ENCODE measurements around the gene AMBRA1. TPM values are rescaled to one million over a fixed set of nuclear protein-coding genes. Genes with fewer than 3 reads are reported as not detected.

The AMBRA1 gene
- total and polyA plus RNA-seq, 12 donors, result 5.2 to 23.3 (median 16.0) TPM

DNA sequence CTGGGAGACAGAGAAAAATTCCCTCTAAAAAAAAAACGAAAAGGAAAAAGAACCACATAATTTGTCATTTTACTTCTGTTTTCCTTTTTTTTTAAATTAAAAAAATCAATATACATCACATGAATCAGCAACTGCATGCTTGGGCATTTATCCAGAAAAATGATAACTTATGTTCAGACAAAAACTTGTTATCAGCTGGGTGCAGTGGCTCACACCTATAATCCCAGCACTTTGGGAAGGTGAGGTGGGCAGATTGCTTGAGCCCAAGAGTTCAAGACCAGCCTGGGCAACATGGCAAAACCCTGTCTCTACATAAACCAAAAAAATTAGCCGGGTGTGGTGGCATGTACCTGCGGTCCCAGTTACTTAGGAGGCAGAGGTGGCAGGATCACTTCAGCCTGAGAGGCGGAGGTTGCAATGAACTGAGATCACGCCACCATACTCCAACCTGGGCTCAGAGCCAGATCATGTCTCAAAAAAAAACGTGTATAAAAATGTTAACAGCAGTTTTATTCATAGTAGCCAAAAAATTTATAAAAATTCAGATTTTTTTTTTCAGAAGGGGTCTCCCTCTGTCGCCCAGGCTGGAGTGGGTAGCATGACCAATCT lies 28.5 kb downstream of the AMBRA1 start:
- Histone ChIP-seq H3K36me3 (no peaks in the 10 kb centered on the region), H3K27ac (no peak overlapping the region), H3K4me1 (peaks cover 0 to 33% (median 18%) of the 10 kb centered on the region in 9 donors), H3K27me3 (no peaks in the 10 kb centered on the region), H3K9me3 (no peaks in the 10 kb centered on the region), H3K4me3 (no peak overlapping the region)
- TF ChIP-seq, protein P1, sequence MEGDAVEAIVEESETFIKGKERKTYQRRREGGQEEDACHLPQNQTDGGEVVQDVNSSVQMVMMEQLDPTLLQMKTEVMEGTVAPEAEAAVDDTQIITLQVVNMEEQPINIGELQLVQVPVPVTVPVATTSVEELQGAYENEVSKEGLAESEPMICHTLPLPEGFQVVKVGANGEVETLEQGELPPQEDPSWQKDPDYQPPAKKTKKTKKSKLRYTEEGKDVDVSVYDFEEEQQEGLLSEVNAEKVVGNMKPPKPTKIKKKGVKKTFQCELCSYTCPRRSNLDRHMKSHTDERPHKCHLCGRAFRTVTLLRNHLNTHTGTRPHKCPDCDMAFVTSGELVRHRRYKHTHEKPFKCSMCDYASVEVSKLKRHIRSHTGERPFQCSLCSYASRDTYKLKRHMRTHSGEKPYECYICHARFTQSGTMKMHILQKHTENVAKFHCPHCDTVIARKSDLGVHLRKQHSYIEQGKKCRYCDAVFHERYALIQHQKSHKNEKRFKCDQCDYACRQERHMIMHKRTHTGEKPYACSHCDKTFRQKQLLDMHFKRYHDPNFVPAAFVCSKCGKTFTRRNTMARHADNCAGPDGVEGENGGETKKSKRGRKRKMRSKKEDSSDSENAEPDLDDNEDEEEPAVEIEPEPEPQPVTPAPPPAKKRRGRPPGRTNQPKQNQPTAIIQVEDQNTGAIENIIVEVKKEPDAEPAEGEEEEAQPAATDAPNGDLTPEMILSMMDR (IDR thresholded peaks at IDR 0.05), result no peak
- intact Hi-C loops (cut with DNase I), result no loop called here
- WGBS, 2 donors, result 70 to 73% methylated on average over 7 of the region's 7 CpGs
- no peak for ATAC-seq
- no peak for DNase-seq

DNA sequence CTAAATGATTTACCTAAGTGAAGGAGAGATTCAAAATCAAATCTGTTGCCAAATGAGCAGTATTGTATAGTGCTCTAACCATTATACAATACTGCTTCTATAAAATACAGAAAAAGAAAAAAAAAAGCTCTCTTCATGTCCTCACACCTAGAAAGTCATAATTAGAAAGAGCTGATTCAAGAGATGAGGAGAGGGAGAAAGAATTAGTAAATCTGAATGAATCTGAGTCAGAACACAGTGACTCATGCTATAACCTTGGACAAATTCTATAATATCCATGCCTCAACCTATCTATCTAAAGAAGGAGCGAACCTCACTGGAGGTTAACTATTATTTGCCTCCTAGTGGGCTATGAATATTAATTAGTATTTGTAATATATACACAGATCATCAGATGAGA lies 29.4 kb downstream of the AMBRA1 start:
- WGBS, 2 donors, result 96 to 100% methylated on average over 1 of the region's 1 CpG
- intact Hi-C loops (cut with DNase I), result no loop called here

DNA sequence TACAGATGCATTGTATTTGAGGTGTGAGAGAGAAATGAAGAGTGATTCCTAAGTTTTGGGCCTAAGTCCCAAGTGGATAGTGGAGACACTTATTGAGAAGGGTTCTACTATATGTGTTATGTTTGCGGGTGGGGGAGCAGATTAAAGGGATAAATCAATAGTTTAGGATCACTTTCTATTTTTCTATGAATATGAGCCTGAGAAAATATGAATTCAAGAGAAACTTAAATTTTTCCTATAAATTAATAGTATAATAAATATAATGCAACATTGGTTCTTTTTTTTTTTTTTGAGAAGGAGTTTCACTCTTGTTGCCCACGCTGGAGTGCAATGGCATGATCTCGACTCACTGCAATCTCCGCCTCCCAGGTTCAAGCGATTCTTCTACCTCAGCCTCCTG lies 31.3 kb downstream of the AMBRA1 start:
- intact Hi-C loops (cut with DNase I), result no loop called here
- Histone ChIP-seq H3K4me1 (peaks cover 0 to 44% (median 25%) of the 10 kb centered on the region in 9 donors), H3K9me3 (no peaks in the 10 kb centered on the region), H3K27ac (no peak overlapping the region), H3K4me3 (no peak overlapping the region), H3K27me3 (no peaks in the 10 kb centered on the region), H3K36me3 (no peaks in the 10 kb centered on the region)
- DNase-seq (no peak), ATAC-seq (no peak)
- WGBS, 2 donors, result 95 to 97% methylated on average over 5 of the region's 5 CpGs
- TF ChIP-seq, protein P1 (IDR thresholded peaks at IDR 0.05), result no peak

More for the DNA sequence above, 29.4 kb downstream of the AMBRA1 start:
- Histone ChIP-seq H3K27ac (no peak overlapping the region), H3K9me3 (no peaks in the 10 kb centered on the region), H3K4me1 (peaks cover 0 to 34% (median 22%) of the 10 kb centered on the region in 9 donors), H3K36me3 (no peaks in the 10 kb centered on the region), H3K4me3 (no peak overlapping the region), H3K27me3 (no peaks in the 10 kb centered on the region)
- DNase-seq (no peak), ATAC-seq (no peak)
- TF ChIP-seq, protein P1 (IDR thresholded peaks at IDR 0.05), result no peak

DNA sequence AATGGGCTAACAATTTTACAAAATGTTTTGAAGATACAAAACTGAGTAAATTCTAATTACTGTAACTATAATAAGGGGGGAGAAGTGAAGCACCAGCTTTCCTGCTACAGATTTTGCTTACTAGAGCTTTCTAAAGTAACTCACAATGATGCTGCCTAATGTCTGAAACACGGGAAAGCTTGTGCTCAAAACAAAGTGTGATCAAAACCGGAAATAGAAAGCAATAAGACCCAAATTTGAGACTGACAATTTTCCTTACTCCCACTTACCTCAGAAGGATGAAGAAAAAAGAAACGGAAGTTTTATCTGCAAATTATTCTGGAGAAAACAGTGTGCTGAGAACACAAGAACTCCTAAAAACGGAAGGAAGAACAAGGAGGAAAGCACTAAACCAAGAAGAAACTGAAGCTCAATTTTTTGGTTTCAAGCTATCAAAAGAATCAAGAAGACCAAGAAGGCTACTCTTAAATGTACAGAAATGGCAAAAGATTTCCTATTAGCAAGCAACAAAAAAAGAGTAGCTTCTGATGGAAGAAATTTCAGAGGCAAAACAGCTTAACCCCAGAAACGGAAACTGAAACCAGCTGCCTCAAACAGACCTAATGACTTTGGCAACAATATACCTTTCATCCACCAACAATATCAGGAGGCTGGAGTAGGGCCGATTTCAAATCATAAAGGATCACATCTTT lies 33.4 kb downstream of the AMBRA1 start:
- H3K4me3 ChIP-seq, result peak overlapping the region in 9 of 10 donors; percentile 22 to 52 (median 48)
- DNase-seq (no peak), ATAC-seq (peak in 6 of 8 donors; percentile 41 to 71 (median 62))
- peaks cover 0 to 55% (median 32%) of the 10 kb centered on the region in 9 donors for H3K4me1 ChIP-seq
- H3K36me3 ChIP-seq, result no peaks in the 10 kb centered on the region
- H3K27ac ChIP-seq, result peak overlapping the region; percentile 24 to 88 (median 72)
- no peaks in the 10 kb centered on the region for H3K9me3 ChIP-seq
- WGBS, 2 donors, result 10 to 23% methylated on average over 6 of the region's 6 CpGs
- H3K27me3 ChIP-seq, result no peaks in the 10 kb centered on the region
- intact Hi-C loops (cut with DNase I), result no loop called here
- TF ChIP-seq, protein P1 (IDR thresholded peaks at IDR 0.05), result no peak
